GM23338 (cell line): ENCODE data around the gene DAPK2. TPM values are rescaled to one million over a fixed set of nuclear protein-coding genes. Genes with fewer than 3 reads are reported as not detected.

Experiments
- ATAC-seq: fragments of 200-7000 bp; cut with Tn5 transposase; 3 replicates; pipeline ENCODE4 v1.9.1; 2020
- DNase-seq: peaks from one replicate; pipeline ENCODE4 v3.0.0-alpha.2; 2015; ENCODE audit warnings: low spot score
- H2AFZ ChIP-seq: fragments of 200-600 bp; sonication (generic); 2 replicates; pipeline ENCODE4 v1.8.0; 2016; ENCODE audit warnings: antibody characterized with exemption, mild to moderate bottlenecking, moderate library complexity
- H3F3A ChIP-seq: fragments of 200-600 bp; sonication (generic); replicated peaks from 2 replicates; pipeline ENCODE4 v1.8.0; 2017; ENCODE audit warnings: antibody characterized with exemption, mixed run types, low read depth
- H3K27ac ChIP-seq: fragments of 200-600 bp; sonication (generic); 2 replicates; pipeline ENCODE4 v1.6.1; 2016; ENCODE audit warnings: low read depth
- H3K27me3 ChIP-seq: fragments of 200-600 bp; sonication (generic); 2 replicates; pipeline ENCODE4 v1.8.0; 2016; ENCODE audit warnings: mild to moderate bottlenecking, mixed run types, moderate library complexity; ENCODE audit not compliant: insufficient read depth
- H3K36me3 ChIP-seq: fragments of 200-600 bp; sonication (generic); 2 replicates; pipeline ENCODE4 v1.8.0; 2016; ENCODE audit warnings: mild to moderate bottlenecking; ENCODE audit not compliant: insufficient read depth
- H3K4me1 ChIP-seq: fragments of 200-600 bp; sonication (generic); 2 replicates; pipeline ENCODE4 v1.8.0; 2016; ENCODE audit warnings: mild to moderate bottlenecking, moderate library complexity; ENCODE audit not compliant: insufficient read depth
- H3K4me2 ChIP-seq: fragments of 200-600 bp; sonication (generic); 2 replicates; pipeline ENCODE4 v1.7.1; 2017; ENCODE audit warnings: mixed run types
- H3K4me3 ChIP-seq: fragments of 200-600 bp; sonication (generic); 2 replicates; pipeline ENCODE4 v1.6.1; 2016; ENCODE audit warnings: mixed run types
- H3K79me2 ChIP-seq: fragments of 200-600 bp; sonication (generic); replicated peaks from 2 replicates; pipeline ENCODE4 v1.8.0; 2017; ENCODE audit warnings: mild to moderate bottlenecking; ENCODE audit not compliant: insufficient read depth
- H3K9me2 ChIP-seq: fragments of 200-600 bp; sonication (generic); 2 replicates; pipeline ENCODE4 v1.8.0; 2017; ENCODE audit not compliant: insufficient read depth
- H4K20me1 ChIP-seq: fragments of 200-600 bp; sonication (generic); replicated peaks from 2 replicates; pipeline ENCODE4 v1.8.0; 2017; ENCODE audit warnings: mild to moderate bottlenecking; ENCODE audit not compliant: insufficient read depth
- H3K27ac Mint-ChIP-seq: 2 replicates; pipeline ENCODE4 v1.8.0; 2020; ENCODE audit warnings: inconsistent platforms, mild to moderate bottlenecking, moderate library complexity, mixed read lengths
- H3K27me3 Mint-ChIP-seq: 3 replicates; pipeline ENCODE4 v1.8.0; 2022; ENCODE audit warnings: low read depth, mild to moderate bottlenecking, moderate library complexity, mixed read lengths, inconsistent platforms; ENCODE audit not compliant: insufficient read depth, poor library complexity
- H3K36me3 Mint-ChIP-seq: 3 replicates; pipeline ENCODE4 v1.8.0; 2021; ENCODE audit warnings: low read depth, mild to moderate bottlenecking, inconsistent platforms, moderate library complexity, mixed read lengths
- H3K4me1 Mint-ChIP-seq: 3 replicates; pipeline ENCODE4 v1.8.0; 2020; ENCODE audit warnings: mild to moderate bottlenecking, inconsistent platforms, mixed read lengths
- H3K4me3 Mint-ChIP-seq: 3 replicates; pipeline ENCODE4 v1.8.0; 2021; ENCODE audit warnings: moderate library complexity, mild to moderate bottlenecking, inconsistent platforms, mixed read lengths
- H3K9me3 Mint-ChIP-seq: 3 replicates; pipeline ENCODE4 v1.8.0; 2020; ENCODE audit warnings: moderate library complexity, mild to moderate bottlenecking, inconsistent platforms, mixed read lengths
- CREB1 ChIP-seq: fragments of 250-450 bp; sonication (Bioruptor Pico); IDR thresholded peaks from 2 replicates; pipeline ENCODE4 v1.5.0; 2020; ENCODE audit warnings: low read depth, mild to moderate bottlenecking, moderate library complexity
- CTCF ChIP-seq, 2 experiments: fragments of 200-600 bp in 1 of 2; sonication (generic) in 1 of 2; conservative IDR thresholded peaks; 2 replicates each; pipeline versions ENCODE4 v1.5.1 to v1.6.1; 2016 to 2017; ENCODE audit warnings: antibody characterized with exemption in 2 of 2, low read depth in 2 of 2, mild to moderate bottlenecking in 2 of 2, moderate library complexity in 1 of 2
- EZH2 ChIP-seq: fragments of 200-600 bp; sonication (generic); IDR thresholded peaks from one replicate; pipeline ENCODE4 v1.8.0; 2017; ENCODE audit warnings: antibody characterized with exemption, mild to moderate bottlenecking, low read depth; ENCODE audit not compliant: unreplicated experiment
- EZH2phosphoT487 ChIP-seq: fragments of 200-600 bp; sonication (generic); IDR thresholded peaks from one replicate; pipeline ENCODE4 v1.8.1; 2018; ENCODE audit warnings: antibody characterized with exemption; ENCODE audit not compliant: unreplicated experiment
- JUNB ChIP-seq: IDR thresholded peaks from one replicate; pipeline ENCODE4 v1.6.1; 2016; ENCODE audit warnings: antibody characterized with exemption; ENCODE audit not compliant: unreplicated experiment
- NANOG ChIP-seq: IDR thresholded peaks from 2 replicates; pipeline ENCODE4 v1.6.1; 2016; ENCODE audit warnings: antibody characterized with exemption, borderline replicate concordance
- POLR2AphosphoS5 ChIP-seq: IDR thresholded peaks from 2 replicates; pipeline ENCODE4 v1.6.1; 2016; ENCODE audit warnings: antibody characterized with exemption, low read depth
- REST ChIP-seq: IDR thresholded peaks from one replicate; pipeline ENCODE4 v1.6.1; 2018; ENCODE audit warnings: antibody characterized with exemption; ENCODE audit not compliant: unreplicated experiment
- STAT1 ChIP-seq: IDR thresholded peaks from one replicate; pipeline ENCODE4 v1.6.1; 2016; ENCODE audit warnings: antibody characterized with exemption; ENCODE audit not compliant: unreplicated experiment
- ZNF114 ChIP-seq: fragments of 250-450 bp; sonication (Bioruptor Pico); IDR thresholded peaks from 2 replicates; pipeline ENCODE4 v1.5.0; 2020; ENCODE audit warnings: mild to moderate bottlenecking, moderate library complexity
- ZNF331 ChIP-seq: fragments of 250-450 bp; sonication (Bioruptor Pico); IDR thresholded peaks from 2 replicates; pipeline ENCODE4 v1.5.0; 2020; ENCODE audit warnings: low read depth, mild to moderate bottlenecking, moderate library complexity
- ZNF462 ChIP-seq: fragments of 250-450 bp; sonication (Bioruptor Pico); IDR thresholded peaks from 2 replicates; pipeline ENCODE4 v1.5.0; 2020; ENCODE audit warnings: mild to moderate bottlenecking, moderate library complexity
- polyA plus RNA-seq: library from polyadenylated mRNA; unstranded; fragments of >200 nt; fragmentation: Nextera tagmentation; extraction: Ambion mirVana; gene quantifications from 2 replicates; pipeline ENCODE4 v1.2.1, GENCODE V29; 2016
- total RNA-seq: library from RNA; depleted of rRNA; stranded (reverse); fragments of >200 nt; shearing (Covaris generic); gene quantifications from 2 replicates; pipeline ENCODE4 v1.2.3, GENCODE V29; 2014
- TF ChIP-seq, protein P1 (sequence below): IDR thresholded peaks from 2 replicates; pipeline ENCODE4 v1.6.1; 2016; ENCODE audit warnings: antibody characterized with exemption

DAPK2 gene
- total and polyA plus RNA-seq, 2 experiments from 2014 or later: 1.6 to 3.1 TPM

- Histone ChIP-seq H3K79me2 (no peaks in the 10 kb centered on the region), H3F3A (no peaks in the 10 kb centered on the region), H3K27ac (no peak overlapping the region), H3K4me3 (no peak overlapping the region), H4K20me1 (no peaks in the 10 kb centered on the region), H3K27me3 (peaks cover 22% of the 10 kb centered on the region), H3K9me2 (no peaks in the 10 kb centered on the region), H3K4me2 (no peak overlapping the region), H3K4me1 (peaks cover 9% of the 10 kb centered on the region; the same call in 1 of the 2 replicates), H3K36me3 (no peaks in the 10 kb centered on the region), H2AFZ (no peak overlapping the region; the same call in 1 of the 2 replicates)
- Mint-ChIP-seq H3K36me3 (no peaks in the 10 kb centered on the region), H3K27me3 (peaks cover 23% of the 10 kb centered on the region), H3K4me1 (peaks cover 9% of the 10 kb centered on the region), H3K9me3 (no peaks in the 10 kb centered on the region), H3K27ac (no peak overlapping the region), H3K4me3 (no peak overlapping the region)
- ATAC-seq (no peak), DNase-seq (no peak)
- no peak for TF ChIP-seq CREB1 (CRISPR knock-in tag)
- TF ChIP-seq EZH2: no peak
- no peak for TF ChIP-seq EZH2phosphoT487
- no peak for TF ChIP-seq REST
- TF ChIP-seq STAT1: no peak
- TF ChIP-seq ZNF331 (CRISPR knock-in tag): no peak
- no peak for TF ChIP-seq JUNB
- no peak for TF ChIP-seq ZNF114 (CRISPR knock-in tag)
- TF ChIP-seq NANOG: no peak
- TF ChIP-seq ZNF462 (CRISPR knock-in tag): no peak
- no peak for TF ChIP-seq POLR2AphosphoS5
- TF ChIP-seq, protein P1, sequence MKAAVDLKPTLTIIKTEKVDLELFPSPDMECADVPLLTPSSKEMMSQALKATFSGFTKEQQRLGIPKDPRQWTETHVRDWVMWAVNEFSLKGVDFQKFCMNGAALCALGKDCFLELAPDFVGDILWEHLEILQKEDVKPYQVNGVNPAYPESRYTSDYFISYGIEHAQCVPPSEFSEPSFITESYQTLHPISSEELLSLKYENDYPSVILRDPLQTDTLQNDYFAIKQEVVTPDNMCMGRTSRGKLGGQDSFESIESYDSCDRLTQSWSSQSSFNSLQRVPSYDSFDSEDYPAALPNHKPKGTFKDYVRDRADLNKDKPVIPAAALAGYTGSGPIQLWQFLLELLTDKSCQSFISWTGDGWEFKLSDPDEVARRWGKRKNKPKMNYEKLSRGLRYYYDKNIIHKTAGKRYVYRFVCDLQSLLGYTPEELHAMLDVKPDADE: no peak
- TF ChIP-seq CTCF (conservative IDR thresholded peaks at IDR 0.05; ENCODE audit: low read depth in 2 of 2): no peak
Measured at GRCh38 chr15:64050281-64051092, 4.2 kb upstream of the DAPK2 start.
